DMS53 treated with DMSO at 0.1 percent for 48 hours (cell line): ENCODE measurements around the gene PDIA5.
"Not testable (repeated sequence)": the region's sequence is repeated elsewhere in the genome, so short reads cannot be mapped to it uniquely, and the experiment has no call there.

Source experiments
- DNase-seq: peaks from one replicate; lab custom pipeline; 2025; ENCODE audit not compliant: unreplicated experiment; lab: John Stamatoyannopoulos, UW

Gene PDIA5

GRCh38 chr3:123143669-123144411 lies 77.0 kb downstream of the PDIA5 start:
- no peak for DNase-seq

GRCh38 chr3:123147754-123148535 lies 81.1 kb downstream of the PDIA5 start:
- no peak for DNase-seq

- DNase-seq, result no peak
Measured at GRCh38 chr3:123148772-123149171, 81.9 kb downstream of the PDIA5 start.

- DNase-seq, result no peak
Measured at GRCh38 chr3:123149525-123149924, 82.7 kb downstream of the PDIA5 start.

GRCh38 chr3:123150449-123151215 lies 83.8 kb downstream of the PDIA5 start:
- no peak for DNase-seq

- DNase-seq, result no peak
Measured at GRCh38 chr3:123151251-123151705, 84.5 kb downstream of the PDIA5 start.

GRCh38 chr3:123151853-123152420 lies 85.1 kb downstream of the PDIA5 start:
- not testable (repeated sequence) for DNase-seq

GRCh38 chr3:123152687-123153086 lies 85.9 kb downstream of the PDIA5 start:
- DNase-seq, result no peak

- DNase-seq, result no peak
Measured at GRCh38 chr3:123153125-123154019, 86.5 kb downstream of the PDIA5 start.

GRCh38 chr3:123154020-123154985 lies 87.5 kb downstream of the PDIA5 start:
- no peak for DNase-seq

- DNase-seq, result no peak
Measured at GRCh38 chr3:123155471-123156011, 88.7 kb downstream of the PDIA5 start.

- DNase-seq, result no peak
Measured at GRCh38 chr3:123156276-123156995, 89.6 kb downstream of the PDIA5 start.

GRCh38 chr3:123157209-123157597 lies 90.4 kb downstream of the PDIA5 start:
- no peak for DNase-seq

GRCh38 chr3:123157598-123158287 lies 90.9 kb downstream of the PDIA5 start:
- no peak for DNase-seq

- DNase-seq, result peak; percentile 25
Measured at GRCh38 chr3:123158330-123158729, 91.5 kb downstream of the PDIA5 start.

GRCh38 chr3:123158899-123159390 lies 92.1 kb downstream of the PDIA5 start:
- DNase-seq, result no peak

- DNase-seq, result no peak
Measured at GRCh38 chr3:123159926-123160635, 93.3 kb downstream of the PDIA5 start.
